A673 (cell line): ENCODE results near the gene POLR2M. TPM values are rescaled to one million over a fixed set of nuclear protein-coding genes. Genes with fewer than 3 reads are reported as not detected.
A peak's percentile ranks its signal among the peaks of the same experiment; 100 is the strongest.

Source experiments
- BruUV-seq: library from RNA; stranded (reverse); fragments of 400-500 nt; replicated peaks from 2 replicates; lab custom pipeline; 2021; lab: Mats Ljungman, UMichigan
- CTCF ChIA-PET: fragments of 300-600 bp; sonication (Branson Sonifier 250); formaldehyde crosslinking; loops from one replicate; lab custom pipeline; 2022; ENCODE audit warnings: antibody characterized with exemption; lab: Charles Lee
- POLR2A ChIA-PET: fragments of 300-600 bp; sonication (Branson Sonifier 250); formaldehyde crosslinking; loops from one replicate; lab custom pipeline; 2022; ENCODE audit warnings: antibody characterized with exemption; ENCODE audit not compliant: low non-redundant PET; lab: Charles Lee
- DNase-seq: peaks from one replicate; pipeline ENCODE4 v3.0.0-alpha.2; 2015; ENCODE audit warnings: low spot score
- H3K27ac ChIP-seq: fragments of 200-600 bp; sonication (generic); 2 replicates; pipeline ENCODE4 v1.5.1; 2016; ENCODE audit warnings: mixed run types, low read depth, mild to moderate bottlenecking, mixed read lengths, antibody characterized with exemption, low read length; ENCODE audit not compliant: poor library complexity, severe bottlenecking
- H3K27me3 ChIP-seq: fragments of 200-600 bp; sonication (generic); replicated peaks from 2 replicates; pipeline ENCODE4 v1.6.1; 2017; ENCODE audit warnings: mixed run types, low read depth, mild to moderate bottlenecking, mixed read lengths, antibody characterized with exemption, low read length; ENCODE audit not compliant: insufficient read depth, poor library complexity
- H3K36me3 ChIP-seq: fragments of 200-600 bp; sonication (generic); 2 replicates; pipeline ENCODE4 v1.6.1; 2016; ENCODE audit warnings: mixed run types, mild to moderate bottlenecking, mixed read lengths, antibody characterized with exemption, low read length; ENCODE audit not compliant: insufficient read depth, poor library complexity, severe bottlenecking
- H3K4me1 ChIP-seq: fragments of 200-600 bp; sonication (generic); 2 replicates; pipeline ENCODE4 v1.6.1; 2017; ENCODE audit warnings: mixed run types, mild to moderate bottlenecking, mixed read lengths, antibody characterized with exemption, low read length; ENCODE audit not compliant: insufficient read depth, poor library complexity, severe bottlenecking
- H3K4me3 ChIP-seq: fragments of 200-600 bp; sonication (generic); 2 replicates; pipeline ENCODE4 v1.5.1; 2016; ENCODE audit warnings: low read depth, mixed run types, mild to moderate bottlenecking, mixed read lengths, low read length; ENCODE audit not compliant: poor library complexity, severe bottlenecking
- H3K9me3 ChIP-seq: fragments of 200-600 bp; sonication (generic); 2 replicates; pipeline ENCODE4 v1.6.1; 2016; ENCODE audit warnings: mixed run types, low read depth, mild to moderate bottlenecking, mixed read lengths, antibody characterized with exemption, low read length; ENCODE audit not compliant: poor library complexity, severe bottlenecking
- EZH2 ChIP-seq: fragments of 200-600 bp; sonication (generic); IDR thresholded peaks from 2 replicates; pipeline ENCODE4 v1.6.1; 2017; ENCODE audit warnings: borderline replicate concordance, low read depth, mild to moderate bottlenecking, mixed read lengths, antibody characterized with exemption, low read length; ENCODE audit not compliant: poor library complexity, severe bottlenecking
- intact Hi-C: fragments of 100-400 bp; cut with micrococcal nuclease; formaldehyde crosslinking; loops from one replicate; pipeline ENCODE4 v1.10.0; 2022; ENCODE audit not compliant: unreplicated experiment
- total RNA-seq: library from RNA; stranded (reverse); gene quantifications from 2 replicates; pipeline ENCODE4 v1.2.3, GENCODE V29; 2021
- TF ChIP-seq, protein P1 (sequence below): fragments of 300-800, 200-600 bp; sonication (generic); conservative IDR thresholded peaks from 2 replicates; pipeline ENCODE4 v1.5.1; 2017; ENCODE audit warnings: low read depth, mild to moderate bottlenecking, antibody characterized with exemption, low read length, moderate library complexity, mixed read lengths

The POLR2M gene
- total RNA-seq, 1 experiment from 2014 or later, result 115 TPM

DNA sequence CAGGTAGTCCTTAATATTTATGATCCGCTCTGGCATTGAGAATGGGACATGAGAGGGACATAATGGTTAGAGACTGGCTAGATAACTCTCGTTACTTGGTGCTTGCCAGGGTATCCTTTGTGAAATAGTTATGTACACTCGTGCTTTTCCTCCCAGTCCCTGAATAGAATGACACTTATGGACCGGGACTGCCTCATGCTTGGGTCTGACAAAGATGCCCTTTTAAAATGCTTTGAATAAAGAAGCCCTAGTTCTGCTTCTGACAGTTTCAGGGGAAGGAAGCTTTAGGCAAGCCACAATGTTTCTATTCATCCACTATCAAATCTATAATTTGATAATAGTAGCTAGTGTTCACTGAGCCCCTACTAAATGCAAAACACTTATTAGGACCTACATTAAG is 29.4 kb downstream of the POLR2M start:
- DNase-seq, result no peak
- Histone ChIP-seq H3K9me3 (peaks cover 6% of the 10 kb centered on the region), H3K27ac (no peak overlapping the region), H3K27me3 (no peaks in the 10 kb centered on the region), H3K4me1 (peaks cover 12% of the 10 kb centered on the region), H3K36me3 (no peaks in the 10 kb centered on the region), H3K4me3 (no peak overlapping the region)
- no peak for TF ChIP-seq EZH2
- TF ChIP-seq, protein P1, sequence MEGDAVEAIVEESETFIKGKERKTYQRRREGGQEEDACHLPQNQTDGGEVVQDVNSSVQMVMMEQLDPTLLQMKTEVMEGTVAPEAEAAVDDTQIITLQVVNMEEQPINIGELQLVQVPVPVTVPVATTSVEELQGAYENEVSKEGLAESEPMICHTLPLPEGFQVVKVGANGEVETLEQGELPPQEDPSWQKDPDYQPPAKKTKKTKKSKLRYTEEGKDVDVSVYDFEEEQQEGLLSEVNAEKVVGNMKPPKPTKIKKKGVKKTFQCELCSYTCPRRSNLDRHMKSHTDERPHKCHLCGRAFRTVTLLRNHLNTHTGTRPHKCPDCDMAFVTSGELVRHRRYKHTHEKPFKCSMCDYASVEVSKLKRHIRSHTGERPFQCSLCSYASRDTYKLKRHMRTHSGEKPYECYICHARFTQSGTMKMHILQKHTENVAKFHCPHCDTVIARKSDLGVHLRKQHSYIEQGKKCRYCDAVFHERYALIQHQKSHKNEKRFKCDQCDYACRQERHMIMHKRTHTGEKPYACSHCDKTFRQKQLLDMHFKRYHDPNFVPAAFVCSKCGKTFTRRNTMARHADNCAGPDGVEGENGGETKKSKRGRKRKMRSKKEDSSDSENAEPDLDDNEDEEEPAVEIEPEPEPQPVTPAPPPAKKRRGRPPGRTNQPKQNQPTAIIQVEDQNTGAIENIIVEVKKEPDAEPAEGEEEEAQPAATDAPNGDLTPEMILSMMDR, result no peak
- no TSS peak for BruUV-seq
- intact Hi-C loops, result loop anchor here (10.0 kb wide), 2 partner anchors 329 to 449 kb away; partner anchors contain the start of gene ALDH1A2
- ChIA-PET POLR2A (no interaction called here), CTCF (interaction anchor here (1.1 kb wide), 1 partner anchor 15 kb away, joined by 3 read pairs; no protein-coding TSS in a partner anchor)

- no peak for DNase-seq
- H3K4me1 ChIP-seq, result peaks cover 12% of the 10 kb centered on the region
- no peak overlapping the region for H3K4me3 ChIP-seq
- ChIA-PET POLR2A (no interaction called here), CTCF (interaction anchor here (1.0 kb wide), 1 partner anchor 14 kb away, joined by 4 read pairs; no protein-coding TSS in a partner anchor)
- H3K27ac ChIP-seq, result no peak overlapping the region
- TF ChIP-seq, protein P1, result no peak
- no peak for TF ChIP-seq EZH2
- peaks cover 6% of the 10 kb centered on the region for H3K9me3 ChIP-seq
- BruUV-seq, result no TSS peak
- H3K27me3 ChIP-seq, result no peaks in the 10 kb centered on the region
- intact Hi-C loops, result loop anchor here (10.0 kb wide), 2 partner anchors 328 to 448 kb away; partner anchors contain the start of gene ALDH1A2
- no peaks in the 10 kb centered on the region for H3K36me3 ChIP-seq
Measured at GRCh38 chr15:57736591-57736990, 30.1 kb downstream of the POLR2M start.

DNA sequence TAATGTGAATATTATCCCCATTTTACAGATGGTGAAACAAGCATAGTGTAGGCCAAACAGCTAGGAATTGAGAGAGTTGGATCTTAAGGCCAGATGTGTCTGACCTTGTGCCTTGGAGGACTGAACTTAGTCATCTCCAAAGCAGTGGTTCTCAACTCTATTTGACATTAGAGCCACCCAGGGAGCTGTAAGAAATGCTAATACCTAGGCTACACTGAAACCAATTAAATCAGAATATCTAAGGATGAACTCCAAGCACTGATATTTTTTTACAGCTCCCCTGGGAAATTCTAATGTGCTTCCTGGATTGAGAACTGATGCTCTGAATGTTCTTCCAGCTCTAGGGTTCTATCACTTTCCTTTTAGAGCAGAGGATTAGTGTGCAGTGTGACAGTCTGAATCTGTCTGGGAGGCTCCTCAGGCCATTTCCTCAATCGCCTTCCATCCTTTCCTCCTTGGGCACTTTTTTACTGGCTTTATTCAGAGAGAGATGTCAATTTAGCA is 32.3 kb downstream of the POLR2M start:
- POLR2A ChIA-PET, result no interaction called here
- Histone ChIP-seq H3K27ac (no peak overlapping the region), H3K4me1 (peaks cover 12% of the 10 kb centered on the region), H3K4me3 (no peak overlapping the region), H3K9me3 (peaks cover 6% of the 10 kb centered on the region), H3K36me3 (no peaks in the 10 kb centered on the region), H3K27me3 (no peaks in the 10 kb centered on the region)
- DNase-seq, result peak; percentile 55
- TF ChIP-seq, protein P1, result no peak
- TF ChIP-seq EZH2, result no peak
- CTCF ChIA-PET, result no interaction called here
- intact Hi-C loops, result loop anchor here (10.0 kb wide), 2 partner anchors 326 to 446 kb away; partner anchors contain the start of gene ALDH1A2
- no TSS peak for BruUV-seq
